ENCODE results near the gene GTF2H2. TPM values are rescaled to one million over a fixed set of nuclear protein-coding genes. Genes with fewer than 3 reads are reported as not detected.

Gene GTF2H2
- total and polyA plus RNA-seq, 2 donors (not counting 1 experiment from before 2014, with no cell fraction given): 5.8 to 39.6 TPM

GRCh38 chr5:71014176-71014575, 53.3 kb downstream of the GTF2H2 start:
- intact Hi-C loops (cut with micrococcal nuclease): no loop called here
- Mint-ChIP-seq H3K4me1 (peaks cover 2% of the 10 kb centered on the region), H3K27me3 (no peaks in the 10 kb centered on the region), H3K9me3 (ENCODE audit: insufficient read depth) (no peaks in the 10 kb centered on the region), H3K27ac (no peak overlapping the region), H3K4me3 (no peak overlapping the region)
- Histone ChIP-seq H4K20me1 (ENCODE audit: control insufficient read depth, insufficient read depth, low read length, poor library complexity, severe bottlenecking) (no peaks in the 10 kb centered on the region), H3K9ac (ENCODE audit: low read length) (no peak overlapping the region), H3K27ac (ENCODE audit: low read length in 2 of 2) (no peak overlapping the region), H3K79me2 (ENCODE audit: control insufficient read depth, insufficient read depth, low read length) (no peaks in the 10 kb centered on the region), H3K27me3 (replicated peaks in 1 of 4; ENCODE audit: control extremely low read depth in 1 of 4, control insufficient read depth in 3 of 4, insufficient read depth in 4 of 4, low read length in 3 of 4) (no peaks in the 10 kb centered on the region), H3K36me3 (replicated peaks in 1 of 2; ENCODE audit: control extremely low read depth in 1 of 2, control insufficient read depth in 1 of 2, extremely low read depth in 1 of 2, insufficient read depth in 2 of 2, low read length in 1 of 2) (no peaks in the 10 kb centered on the region), H3K9me3 (ENCODE audit: control extremely low read depth in 1 of 3, control insufficient read depth in 2 of 3, insufficient read depth in 1 of 3, low read length in 2 of 3) (no peaks in the 10 kb centered on the region), H3K4me1 (ENCODE audit: control insufficient read depth in 2 of 2, insufficient read depth in 2 of 2, low read length in 2 of 2) (no peaks in the 10 kb centered on the region), H3K4me3 (ENCODE audit: control extremely low read depth in 1 of 5, extremely low read depth in 1 of 5, insufficient read depth in 1 of 5, low read depth in 2 of 5, low read length in 4 of 5) (no peak overlapping the region), H3K4me2 (replicated peaks; ENCODE audit: low read depth, low read length, poor library complexity, severe bottlenecking) (no peak overlapping the region), H2AFZ (ENCODE audit: insufficient read depth, low read depth, low read length, poor library complexity, severe bottlenecking) (no peak overlapping the region)
- TF ChIP-seq EZH2 (IDR thresholded peaks at IDR 0.05; ENCODE audit: borderline replicate concordance, insufficient read depth, low read depth, low read length, poor library complexity, severe bottlenecking): no peak
- ChIA-PET POLR2A (no interaction called here), CTCF (no interaction called here)
- DNase-seq: no peak
- no peak for ATAC-seq (ENCODE audit: low read depth)
- WGBS (ENCODE audit: insufficient coverage): 96% methylated on average over 6 of the region's 8 CpGs

GRCh38 chr5:71013575-71013974, 53.9 kb downstream of the GTF2H2 start:
- DNase-seq (no peak), ATAC-seq (ENCODE audit: low read depth) (no peak)
- Histone ChIP-seq H3K27me3 (replicated peaks in 1 of 4; ENCODE audit: control extremely low read depth in 1 of 4, control insufficient read depth in 3 of 4, insufficient read depth in 4 of 4, low read length in 3 of 4) (no peaks in the 10 kb centered on the region), H3K9ac (ENCODE audit: low read length) (no peak overlapping the region), H4K20me1 (ENCODE audit: control insufficient read depth, insufficient read depth, low read length, poor library complexity, severe bottlenecking) (no peaks in the 10 kb centered on the region), H2AFZ (ENCODE audit: insufficient read depth, low read depth, low read length, poor library complexity, severe bottlenecking) (no peak overlapping the region), H3K9me3 (ENCODE audit: control extremely low read depth in 1 of 3, control insufficient read depth in 2 of 3, insufficient read depth in 1 of 3, low read length in 2 of 3) (no peaks in the 10 kb centered on the region), H3K27ac (ENCODE audit: low read length in 2 of 2) (no peak overlapping the region), H3K4me3 (ENCODE audit: control extremely low read depth in 1 of 5, extremely low read depth in 1 of 5, insufficient read depth in 1 of 5, low read depth in 2 of 5, low read length in 4 of 5) (no peak overlapping the region), H3K4me1 (ENCODE audit: control insufficient read depth in 2 of 2, insufficient read depth in 2 of 2, low read length in 2 of 2) (no peaks in the 10 kb centered on the region), H3K36me3 (replicated peaks in 1 of 2; ENCODE audit: control extremely low read depth in 1 of 2, control insufficient read depth in 1 of 2, extremely low read depth in 1 of 2, insufficient read depth in 2 of 2, low read length in 1 of 2) (no peaks in the 10 kb centered on the region), H3K79me2 (ENCODE audit: control insufficient read depth, insufficient read depth, low read length) (no peaks in the 10 kb centered on the region), H3K4me2 (replicated peaks; ENCODE audit: low read depth, low read length, poor library complexity, severe bottlenecking) (no peak overlapping the region)
- Mint-ChIP-seq H3K4me3 (no peak overlapping the region), H3K9me3 (ENCODE audit: insufficient read depth) (no peaks in the 10 kb centered on the region), H3K4me1 (peaks cover 2% of the 10 kb centered on the region), H3K27ac (no peak overlapping the region), H3K27me3 (no peaks in the 10 kb centered on the region)
- intact Hi-C loops (cut with micrococcal nuclease): no loop called here
- ChIA-PET CTCF (no interaction called here), POLR2A (no interaction called here)
- 98% methylated on average over 10 of the region's 12 CpGs for WGBS (ENCODE audit: insufficient coverage)
- TF ChIP-seq EZH2 (IDR thresholded peaks at IDR 0.05; ENCODE audit: borderline replicate concordance, insufficient read depth, low read depth, low read length, poor library complexity, severe bottlenecking): no peak
- TF ChIP-seq, protein P1, sequence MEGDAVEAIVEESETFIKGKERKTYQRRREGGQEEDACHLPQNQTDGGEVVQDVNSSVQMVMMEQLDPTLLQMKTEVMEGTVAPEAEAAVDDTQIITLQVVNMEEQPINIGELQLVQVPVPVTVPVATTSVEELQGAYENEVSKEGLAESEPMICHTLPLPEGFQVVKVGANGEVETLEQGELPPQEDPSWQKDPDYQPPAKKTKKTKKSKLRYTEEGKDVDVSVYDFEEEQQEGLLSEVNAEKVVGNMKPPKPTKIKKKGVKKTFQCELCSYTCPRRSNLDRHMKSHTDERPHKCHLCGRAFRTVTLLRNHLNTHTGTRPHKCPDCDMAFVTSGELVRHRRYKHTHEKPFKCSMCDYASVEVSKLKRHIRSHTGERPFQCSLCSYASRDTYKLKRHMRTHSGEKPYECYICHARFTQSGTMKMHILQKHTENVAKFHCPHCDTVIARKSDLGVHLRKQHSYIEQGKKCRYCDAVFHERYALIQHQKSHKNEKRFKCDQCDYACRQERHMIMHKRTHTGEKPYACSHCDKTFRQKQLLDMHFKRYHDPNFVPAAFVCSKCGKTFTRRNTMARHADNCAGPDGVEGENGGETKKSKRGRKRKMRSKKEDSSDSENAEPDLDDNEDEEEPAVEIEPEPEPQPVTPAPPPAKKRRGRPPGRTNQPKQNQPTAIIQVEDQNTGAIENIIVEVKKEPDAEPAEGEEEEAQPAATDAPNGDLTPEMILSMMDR (IDR thresholded peaks at IDR 0.05): no peak

All from B cell (primary cell).